MM.1S (cell line): Measurements from ENCODE around the gene ACACB.

ENCODE experiments used
- EZH2 ChIP-seq: fragments of 300-600 bp; sonication (generic); optimal IDR thresholded peaks from 2 replicates; pipeline ENCODE3; 2017; ENCODE audit warnings: low read depth, mild to moderate bottlenecking, antibody characterized with exemption, low read length, mixed read lengths
- EZH2phosphoT487 ChIP-seq: fragments of 300-600 bp; sonication (generic); IDR thresholded peaks from 2 replicates; pipeline ENCODE4 v1.6.1; 2018; ENCODE audit warnings: antibody characterized with exemption, low read length
- TF ChIP-seq, protein P1 (sequence below): fragments of 300-600 bp; sonication (generic); IDR thresholded peaks from 2 replicates; pipeline ENCODE4 v1.5.1; 2016; ENCODE audit warnings: antibody characterized with exemption, low read length, mixed read lengths

GRCh38 chr12:109252799-109253198 is 136.4 kb downstream of the ACACB start:
- TF ChIP-seq, protein P1, sequence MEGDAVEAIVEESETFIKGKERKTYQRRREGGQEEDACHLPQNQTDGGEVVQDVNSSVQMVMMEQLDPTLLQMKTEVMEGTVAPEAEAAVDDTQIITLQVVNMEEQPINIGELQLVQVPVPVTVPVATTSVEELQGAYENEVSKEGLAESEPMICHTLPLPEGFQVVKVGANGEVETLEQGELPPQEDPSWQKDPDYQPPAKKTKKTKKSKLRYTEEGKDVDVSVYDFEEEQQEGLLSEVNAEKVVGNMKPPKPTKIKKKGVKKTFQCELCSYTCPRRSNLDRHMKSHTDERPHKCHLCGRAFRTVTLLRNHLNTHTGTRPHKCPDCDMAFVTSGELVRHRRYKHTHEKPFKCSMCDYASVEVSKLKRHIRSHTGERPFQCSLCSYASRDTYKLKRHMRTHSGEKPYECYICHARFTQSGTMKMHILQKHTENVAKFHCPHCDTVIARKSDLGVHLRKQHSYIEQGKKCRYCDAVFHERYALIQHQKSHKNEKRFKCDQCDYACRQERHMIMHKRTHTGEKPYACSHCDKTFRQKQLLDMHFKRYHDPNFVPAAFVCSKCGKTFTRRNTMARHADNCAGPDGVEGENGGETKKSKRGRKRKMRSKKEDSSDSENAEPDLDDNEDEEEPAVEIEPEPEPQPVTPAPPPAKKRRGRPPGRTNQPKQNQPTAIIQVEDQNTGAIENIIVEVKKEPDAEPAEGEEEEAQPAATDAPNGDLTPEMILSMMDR = no peak
- TF ChIP-seq EZH2 (no peak), EZH2phosphoT487 (no peak)
